Activated CD8-positive, alpha-beta memory T cell treated with anti-CD3 and anti-CD28 coated beads, Interleukin-2, amount 50 U/mL, for 1 hour (primary cell): ENCODE results near the gene HDAC8.
"Not testable (repeated sequence)": the region's sequence is repeated elsewhere in the genome, so short reads cannot be mapped to it uniquely, and the experiment has no call there.

Source experiments
- DNase-seq: peaks from one replicate; pipeline ENCODE4 v3.0.0-alpha.2; 2020; ENCODE audit errors: extremely low read depth

Gene HDAC8

DNA sequence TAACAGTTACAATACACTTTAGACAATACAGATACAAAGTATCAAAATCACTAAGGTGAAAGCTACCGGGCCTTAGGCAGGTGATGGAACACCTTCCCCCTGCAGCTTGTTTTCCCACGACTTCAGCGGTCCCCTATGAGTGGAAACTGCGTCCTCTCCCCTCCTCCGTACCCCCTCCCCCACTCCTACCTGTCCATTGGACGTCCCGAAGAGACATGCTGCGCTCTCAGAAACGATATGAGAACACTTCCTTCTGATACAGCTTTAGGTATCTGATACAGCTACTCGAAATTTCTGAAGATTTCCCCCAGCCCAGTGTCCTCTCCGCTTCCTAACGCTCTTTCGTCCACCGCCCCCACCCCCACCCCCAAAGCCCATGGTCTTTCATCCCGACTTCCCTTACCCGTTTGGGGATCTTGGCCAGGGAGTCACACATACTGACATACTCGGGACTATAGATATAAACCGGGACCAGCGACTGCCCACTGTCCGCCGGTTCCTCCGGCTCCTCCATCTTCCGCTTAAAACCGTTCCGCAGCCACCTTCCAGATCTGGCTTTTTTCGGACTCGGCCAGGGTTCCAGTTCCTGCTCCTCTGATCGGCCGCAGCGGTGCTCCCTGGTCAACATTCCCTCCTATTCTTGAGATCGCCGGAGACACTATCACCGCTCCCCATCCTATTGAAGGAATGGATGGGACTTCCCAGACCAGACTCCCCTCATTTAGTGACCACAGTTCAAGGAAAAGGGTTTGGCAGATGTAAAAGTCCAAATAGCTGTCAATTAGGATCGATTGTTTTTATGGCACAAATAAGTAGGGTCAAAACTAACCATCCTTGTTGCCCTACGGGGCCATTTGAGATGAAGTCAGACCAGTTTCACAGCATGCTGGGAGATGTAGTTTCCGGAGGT, at the start of gene HDAC8:
TSS of gene HDAC8 (minus strand) at position 596 of the 910 bp plus-strand sequence. CDS start at position 514, 82 bp downstream.
- DNase-seq: no peak

DNA sequence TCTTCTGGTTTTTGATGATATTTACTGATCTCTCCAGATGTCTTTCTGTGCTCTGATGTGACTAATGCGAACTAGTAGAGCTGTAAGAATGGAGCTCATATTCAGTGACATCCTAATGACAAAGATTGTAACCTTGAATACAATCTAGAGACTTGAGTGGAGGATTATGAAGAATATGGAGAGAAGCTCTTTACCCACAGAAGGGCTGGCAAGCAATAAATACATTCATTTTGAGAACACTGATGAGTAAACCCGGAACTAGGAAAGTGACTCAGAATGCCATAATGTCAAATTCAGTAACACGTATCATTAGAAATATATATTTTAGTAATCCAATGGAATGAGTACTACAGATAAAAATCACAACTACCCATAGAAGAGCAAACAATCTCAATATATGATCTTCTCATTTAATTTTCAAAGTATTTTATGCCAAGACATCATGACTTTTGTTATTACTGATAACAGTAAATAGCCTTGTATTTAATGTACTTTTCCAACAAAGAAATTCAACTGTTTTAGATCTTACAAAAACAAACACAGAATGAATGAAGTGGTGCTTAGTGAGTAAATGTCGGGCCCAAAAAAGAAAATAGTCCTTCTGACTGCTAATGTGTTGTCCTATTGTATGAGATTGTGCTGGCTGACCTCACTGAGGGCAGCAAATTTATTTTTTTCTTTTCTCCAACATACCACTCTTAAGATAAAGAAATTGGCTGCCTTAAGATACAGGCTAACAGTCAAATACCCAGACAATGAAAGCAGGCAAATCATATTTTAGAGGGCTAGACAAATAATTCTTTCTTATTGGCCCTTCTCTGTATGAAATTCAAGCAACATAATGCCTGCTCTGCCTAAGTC, 49.2 kb upstream of the HDAC8 start:
- no peak for DNase-seq

GRCh38 chrX:72621163-72621562, 48.5 kb upstream of the HDAC8 start:
- no peak for DNase-seq

DNA sequence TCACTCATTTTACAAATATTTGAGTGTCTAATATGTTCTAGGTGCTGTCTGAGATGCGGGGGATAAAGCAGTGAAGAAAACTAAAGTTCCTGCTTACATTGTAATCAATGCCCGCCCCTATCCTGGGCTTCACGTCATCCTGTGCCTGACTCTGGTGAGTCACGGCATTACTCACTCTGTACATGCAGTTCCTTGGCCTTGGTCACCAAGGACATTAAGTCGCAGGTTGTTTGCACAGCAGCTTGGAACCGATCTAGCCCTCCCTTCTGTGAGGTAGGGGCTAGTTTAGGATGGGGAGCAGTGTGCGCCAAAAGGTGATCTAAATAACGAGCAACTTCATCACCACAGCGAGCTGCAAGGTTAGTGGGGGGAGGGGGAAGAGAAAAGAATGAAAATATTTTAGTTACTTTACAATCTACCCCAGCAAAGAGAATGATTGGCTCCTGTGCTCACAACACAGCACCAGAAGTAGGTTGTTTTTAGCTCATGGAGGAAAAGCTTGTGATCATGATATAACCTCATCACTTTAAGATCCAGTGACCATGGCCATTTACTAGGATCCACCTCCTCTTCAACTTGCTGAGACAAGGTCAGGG, 48.0 kb upstream of the HDAC8 start:
- DNase-seq: no peak

GRCh38 chrX:72609313-72609712, 36.7 kb upstream of the HDAC8 start:
- no peak for DNase-seq

DNA sequence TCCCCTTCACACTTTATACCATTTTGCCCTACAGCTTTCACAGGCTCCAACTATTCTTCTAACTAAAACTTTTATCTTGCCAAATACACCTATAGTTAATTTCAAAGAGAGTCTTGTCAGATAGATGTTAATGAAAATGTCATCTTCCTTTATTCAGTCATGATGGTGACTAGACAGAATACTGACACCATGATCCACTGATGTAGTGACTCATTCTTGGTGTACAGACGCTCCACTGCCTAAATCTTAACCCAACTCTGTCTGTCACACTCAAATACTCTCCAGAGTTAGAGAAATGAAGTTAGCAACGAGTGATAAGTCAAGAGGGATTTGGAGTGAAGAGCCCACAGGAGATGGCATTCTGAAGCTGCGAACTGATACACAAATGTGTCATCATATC, 32.1 kb upstream of the HDAC8 start:
- DNase-seq: no peak

GRCh38 chrX:72604112-72604511, 31.5 kb upstream of the HDAC8 start:
- DNase-seq: no peak

DNA sequence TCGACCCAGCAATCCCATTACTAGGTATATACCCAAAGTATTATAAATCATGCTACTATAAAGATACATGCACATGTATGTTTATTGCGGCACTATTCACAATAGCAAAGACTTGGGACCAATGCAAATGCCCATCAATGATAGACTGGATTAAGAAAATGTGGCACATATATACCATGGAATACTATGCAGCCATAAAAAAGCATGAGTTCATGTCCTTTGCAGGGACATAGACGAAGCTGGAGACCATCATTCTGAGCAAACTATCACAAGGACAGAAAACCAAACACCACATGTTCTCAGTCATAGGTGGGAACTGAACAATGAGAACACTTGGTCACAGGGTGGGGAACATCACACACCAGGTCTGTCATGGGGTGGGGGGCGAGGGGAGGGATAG, 18.4 kb upstream of the HDAC8 start:
- not testable (repeated sequence) for DNase-seq

GRCh38 chrX:72584163-72584562, 11.5 kb upstream of the HDAC8 start:
- no peak for DNase-seq

- no peak for DNase-seq
These were observed 3.7 kb upstream of the HDAC8 start for GRCh38 chrX:72576141-72576894.

DNA sequence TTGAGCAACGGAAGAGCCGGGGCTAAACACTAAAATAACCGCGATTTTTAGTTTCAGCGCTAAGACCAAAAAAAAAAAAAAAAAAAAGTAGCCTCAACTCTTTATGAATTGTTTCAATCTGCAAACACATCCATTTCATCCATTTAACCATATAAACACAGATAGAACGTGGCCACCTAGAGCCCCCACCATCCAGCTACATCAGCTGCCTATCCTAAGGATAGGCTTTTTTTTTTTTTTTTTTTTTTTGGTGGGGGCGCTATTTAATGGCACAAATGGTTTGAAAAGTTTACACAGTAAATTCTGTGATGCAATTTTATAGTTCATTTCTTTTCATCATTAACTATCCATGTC, 492 bp upstream of the HDAC8 start:
- DNase-seq: no peak

GRCh38 chrX:72569786-72570185, 2.9 kb downstream of the HDAC8 start:
- DNase-seq: no peak

DNA sequence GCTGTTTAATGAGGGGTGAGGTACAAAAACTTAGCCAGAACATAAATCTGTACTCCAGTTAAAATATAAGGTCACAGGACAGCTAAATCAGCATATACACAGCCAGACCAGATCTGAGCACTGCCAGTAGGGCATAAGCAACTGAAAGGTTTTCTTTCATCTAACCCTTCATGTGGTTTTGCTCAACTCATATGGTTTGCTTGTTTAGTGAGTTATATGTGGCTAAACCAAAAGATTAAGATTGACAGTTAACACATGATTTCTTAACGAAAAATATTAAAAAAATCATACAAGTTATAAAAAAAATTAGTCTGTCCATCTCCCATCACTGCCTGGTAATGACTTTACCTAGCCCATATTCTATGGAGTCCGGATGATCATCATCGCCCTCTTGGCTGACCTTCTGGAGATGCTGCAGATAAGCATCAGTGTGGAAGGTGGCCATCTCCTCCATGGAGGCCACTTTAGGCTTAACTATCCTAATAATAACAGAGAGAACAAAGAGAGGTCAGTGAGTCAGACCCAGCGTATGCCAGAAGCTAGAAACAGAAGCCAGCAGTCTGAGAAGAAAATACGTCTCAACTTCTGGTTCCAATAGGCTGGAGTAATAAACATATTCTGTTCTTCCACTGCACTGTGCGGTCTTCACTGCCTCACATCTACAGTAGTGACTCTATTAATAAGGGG, 4.1 kb downstream of the HDAC8 start:
- no peak for DNase-seq

GRCh38 chrX:72566448-72566847, 6.2 kb downstream of the HDAC8 start:
- no peak for DNase-seq

DNA sequence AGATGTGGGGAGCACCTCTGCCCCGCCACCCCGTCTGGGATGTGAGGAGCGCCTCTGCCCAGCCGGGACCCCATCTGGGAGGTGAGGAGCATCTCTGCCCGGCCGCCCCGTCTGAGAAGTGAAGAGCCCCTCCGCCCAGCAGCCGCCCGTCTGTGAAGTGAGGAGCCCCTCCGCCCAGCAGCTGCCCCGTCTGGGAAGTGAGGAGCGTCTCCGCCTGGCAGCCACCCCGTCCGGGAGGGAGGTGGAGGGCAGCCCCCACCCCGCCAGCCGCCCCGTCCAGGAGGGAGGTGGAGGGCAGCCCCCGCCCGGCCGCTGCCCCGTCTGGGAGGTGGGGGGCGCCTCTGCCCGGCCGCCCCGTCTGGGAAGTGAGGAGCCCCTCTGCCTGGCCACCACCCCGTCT, 13.0 kb downstream of the HDAC8 start:
- DNase-seq: not testable (repeated sequence)

GRCh38 chrX:72554448-72555140, 18.0 kb downstream of the HDAC8 start:
- no peak for DNase-seq

DNA sequence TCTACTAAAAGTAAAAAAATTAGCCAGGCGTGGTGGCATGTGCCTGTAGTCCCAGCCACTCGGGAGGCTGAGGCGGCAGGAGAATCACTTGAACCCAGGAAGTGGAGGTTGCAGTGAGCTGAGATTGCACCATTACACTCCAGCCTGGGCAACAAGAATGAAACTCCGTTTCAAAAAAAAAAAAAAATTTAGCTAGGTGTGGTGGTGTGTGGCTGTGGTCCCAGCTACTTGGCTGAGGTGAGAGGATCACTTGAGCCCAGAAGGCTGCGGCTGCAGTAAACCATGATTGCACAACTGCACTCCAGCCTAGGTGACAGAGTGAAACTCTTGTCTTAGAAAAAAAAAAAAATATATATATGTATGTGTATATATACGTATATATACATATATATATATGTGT, 20.2 kb downstream of the HDAC8 start:
- DNase-seq: not testable (repeated sequence)

DNA sequence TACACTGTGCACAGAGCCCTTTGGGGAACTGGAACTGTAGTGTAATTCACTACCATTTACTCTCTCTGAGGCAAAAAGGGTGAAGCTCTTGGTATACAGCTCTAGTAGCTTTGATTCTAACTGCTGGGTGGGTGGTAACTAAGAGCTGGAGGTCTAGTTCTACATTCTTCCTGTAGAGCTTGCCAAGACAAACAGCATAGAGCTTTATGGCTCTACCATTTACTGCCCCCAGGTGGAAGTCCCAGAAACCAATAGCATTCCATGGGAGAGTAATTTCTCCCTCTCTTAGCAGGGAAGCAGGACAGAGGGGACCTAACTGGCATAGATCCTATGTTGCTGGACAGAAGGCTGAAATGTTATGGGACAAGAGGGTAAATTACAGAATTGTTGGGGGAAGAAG, 26.7 kb downstream of the HDAC8 start:
- no peak for DNase-seq

DNA sequence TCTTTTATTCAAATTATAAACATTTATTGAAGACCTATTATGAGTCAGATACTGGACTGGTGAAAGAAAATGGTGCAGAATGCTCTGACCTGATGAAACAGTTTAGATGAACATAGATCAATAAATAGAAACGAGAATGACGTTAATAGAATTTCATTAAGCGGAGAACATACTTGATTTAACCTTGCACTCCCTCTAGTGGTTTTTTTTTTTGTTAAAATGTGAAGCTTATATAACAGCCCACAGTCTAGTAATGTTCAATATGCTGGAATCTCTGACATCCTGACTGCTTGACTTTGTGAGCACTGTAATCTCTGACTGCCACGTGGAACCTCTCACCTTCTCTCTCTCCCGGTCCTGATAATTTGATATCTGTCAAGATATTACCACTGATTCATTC, 32.3 kb downstream of the HDAC8 start:
- no peak for DNase-seq

DNA sequence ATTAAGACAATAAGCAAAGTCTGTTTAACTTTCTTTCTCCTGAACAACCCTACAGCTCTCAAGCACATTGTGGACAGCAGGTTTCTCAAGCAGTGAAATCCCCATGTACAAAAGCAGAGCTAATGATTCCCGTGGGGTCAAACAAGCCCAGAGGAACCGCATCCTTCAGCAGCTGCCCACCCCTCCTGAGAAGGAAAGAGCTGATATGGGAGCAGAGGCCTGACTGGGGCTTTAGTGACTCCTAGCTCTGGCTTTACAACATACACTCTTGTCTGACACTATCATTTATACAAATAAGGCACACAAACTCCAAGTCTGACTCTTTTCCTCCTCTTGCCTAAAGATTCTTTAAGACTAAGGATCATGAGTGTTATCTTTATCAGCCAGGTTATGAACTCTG, 32.8 kb downstream of the HDAC8 start:
- no peak for DNase-seq

GRCh38 chrX:72536542-72536941, 36.1 kb downstream of the HDAC8 start:
- no peak for DNase-seq
